GM18951 (cell line): ENCODE measurements around the gene GARS1.

Experiments
- POLR2A ChIP-seq: IDR thresholded peaks from 4 replicates; pipeline ENCODE4 v1.6.1; 2011; ENCODE audit warnings: mild to moderate bottlenecking; ENCODE audit not compliant: insufficient read length, insufficient read depth; ENCODE audit errors: extremely low read depth
- in situ Hi-C: fragments of 300-500 bp; cut with MboI; formaldehyde crosslinking; loops from one replicate; pipeline ENCODE4 v1.12.0; 2022; ENCODE audit warnings: low sequenced_read_pairs, mixed read lengths, inconsistent platforms; ENCODE audit not compliant: unreplicated experiment

The GARS1 gene

GRCh38 chr7:30678805-30679204 lies 84.1 kb downstream of the GARS1 start:
- in situ Hi-C loops = no loop called here
- TF ChIP-seq POLR2A = no peak

GRCh38 chr7:30679664-30680063 lies 85.0 kb downstream of the GARS1 start:
- in situ Hi-C loops = no loop called here
- TF ChIP-seq POLR2A = no peak

GRCh38 chr7:30681331-30681797 lies 86.7 kb downstream of the GARS1 start:
- no peak for TF ChIP-seq POLR2A
- in situ Hi-C loops = no loop called here

- in situ Hi-C loops = no loop called here
- TF ChIP-seq POLR2A = no peak
These were observed 87.1 kb downstream of the GARS1 start for GRCh38 chr7:30681815-30682211.

- in situ Hi-C loops = no loop called here
- no peak for TF ChIP-seq POLR2A
These were observed 87.8 kb downstream of the GARS1 start, which contains the start of gene CRHR2 for GRCh38 chr7:30682212-30683083. TSS of gene CRHR2 (minus strand) at chr7:30682456. CDS start at chr7:30682280, 176 bp downstream.

- in situ Hi-C loops = no loop called here
- no peak for TF ChIP-seq POLR2A
These were observed 88.6 kb downstream of the GARS1 start for GRCh38 chr7:30683306-30683705.
